Parathyroid adenoma (tissue), 2 donors: ENCODE data around the gene CLRN3.

Source experiments
- H2AFZ ChIP-seq: fragments of 300-600 bp; sonication (generic); one replicate; pipeline ENCODE4 v1.7.0; 2017; ENCODE audit warnings: antibody characterized with exemption, mild to moderate bottlenecking
- H3K27ac ChIP-seq: fragments of 300-600 bp; sonication (generic); one replicate; pipeline ENCODE4 v1.7.0; 2017
- H3K27me3 ChIP-seq: fragments of 300-600 bp; sonication (generic); one replicate; pipeline ENCODE4 v1.7.0; 2017; ENCODE audit warnings: low read length; ENCODE audit not compliant: control insufficient read depth, insufficient read depth
- H3K36me3 ChIP-seq: fragments of 300-600 bp; sonication (generic); one replicate; pipeline ENCODE4 v1.7.0; 2017; ENCODE audit warnings: low read length; ENCODE audit not compliant: control insufficient read depth, insufficient read depth
- H3K4me1 ChIP-seq: fragments of 300-600 bp; sonication (generic); one replicate; pipeline ENCODE4 v1.7.0; 2017; ENCODE audit warnings: control low read depth
- H3K4me2 ChIP-seq: fragments of 300-600 bp; sonication (generic); one replicate; pipeline ENCODE4 v1.7.0; 2017; ENCODE audit warnings: low read length
- H3K4me3 ChIP-seq: fragments of 300-600 bp; sonication (generic); one replicate; pipeline ENCODE4 v1.7.0; 2017; ENCODE audit warnings: low read depth, low read length
- H3K79me2 ChIP-seq: fragments of 300-600 bp; sonication (generic); one replicate; pipeline ENCODE4 v1.7.0; 2017; ENCODE audit warnings: control low read depth
- H3K9ac ChIP-seq: fragments of 300-600 bp; sonication (generic); one replicate; pipeline ENCODE4 v1.7.0; 2017; ENCODE audit warnings: mild to moderate bottlenecking
- H3K9me3 ChIP-seq: fragments of 300-600 bp; sonication (generic); one replicate; pipeline ENCODE4 v1.7.0; 2017; ENCODE audit warnings: low read length; ENCODE audit not compliant: control insufficient read depth
- CTCF ChIP-seq: fragments of 300-600 bp; sonication (generic); IDR thresholded peaks from one replicate; pipeline ENCODE4 v1.7.0; 2017; ENCODE audit warnings: antibody characterized with exemption, mild to moderate bottlenecking
- donor health status: primary hyperparathyroidism.

The CLRN3 gene

GRCh38 chr10:127928021-127928806, 35.5 kb upstream of the CLRN3 start:
- H3K27ac ChIP-seq: no peak overlapping the region
- no peaks in the 10 kb centered on the region for H3K36me3 ChIP-seq
- no peak overlapping the region for H3K4me2 ChIP-seq
- no peaks in the 10 kb centered on the region for H3K27me3 ChIP-seq
- H3K4me1 ChIP-seq: no peaks in the 10 kb centered on the region
- H3K9ac ChIP-seq: no peak overlapping the region
- no peak overlapping the region for H3K4me3 ChIP-seq
- no peak for TF ChIP-seq CTCF
- no peaks in the 10 kb centered on the region for H3K9me3 ChIP-seq
- H2AFZ ChIP-seq: no peak overlapping the region
- no peaks in the 10 kb centered on the region for H3K79me2 ChIP-seq

- Histone ChIP-seq H3K4me1 (no peaks in the 10 kb centered on the region), H3K9ac (no peak overlapping the region), H3K27ac (no peak overlapping the region), H3K36me3 (no peaks in the 10 kb centered on the region), H3K79me2 (no peaks in the 10 kb centered on the region), H3K9me3 (no peaks in the 10 kb centered on the region), H3K27me3 (no peaks in the 10 kb centered on the region), H3K4me3 (no peak overlapping the region), H3K4me2 (no peak overlapping the region), H2AFZ (no peak overlapping the region)
- TF ChIP-seq CTCF: no peak
Measured at GRCh38 chr10:127926455-127926854, 33.7 kb upstream of the CLRN3 start.

- Histone ChIP-seq H3K27ac (no peak overlapping the region), H3K4me2 (no peak overlapping the region), H2AFZ (no peak overlapping the region), H3K4me1 (no peaks in the 10 kb centered on the region), H3K4me3 (no peak overlapping the region), H3K9me3 (no peaks in the 10 kb centered on the region), H3K36me3 (no peaks in the 10 kb centered on the region), H3K79me2 (no peaks in the 10 kb centered on the region), H3K9ac (no peak overlapping the region), H3K27me3 (no peaks in the 10 kb centered on the region)
- TF ChIP-seq CTCF: no peak
Measured at GRCh38 chr10:127925471-127926207, 32.9 kb upstream of the CLRN3 start.

- no peaks in the 10 kb centered on the region for H3K27me3 ChIP-seq
- no peaks in the 10 kb centered on the region for H3K4me1 ChIP-seq
- no peak overlapping the region for H3K9ac ChIP-seq
- H3K4me2 ChIP-seq: no peak overlapping the region
- H3K4me3 ChIP-seq: no peak overlapping the region
- no peaks in the 10 kb centered on the region for H3K36me3 ChIP-seq
- no peaks in the 10 kb centered on the region for H3K79me2 ChIP-seq
- TF ChIP-seq CTCF: no peak
- no peak overlapping the region for H3K27ac ChIP-seq
- no peak overlapping the region for H2AFZ ChIP-seq
- no peaks in the 10 kb centered on the region for H3K9me3 ChIP-seq
Measured at GRCh38 chr10:127923646-127924045, 30.9 kb upstream of the CLRN3 start.
